ENCODE results near the gene TNF. TPM values are rescaled to one million over a fixed set of nuclear protein-coding genes. Genes with fewer than 3 reads are reported as not detected.

TNF gene
- total and polyA plus RNA-seq, 2 of the 13 experiments (the other 11 are each of a cell fraction or from before 2014, with no cell fraction given) = not detected

DNA sequence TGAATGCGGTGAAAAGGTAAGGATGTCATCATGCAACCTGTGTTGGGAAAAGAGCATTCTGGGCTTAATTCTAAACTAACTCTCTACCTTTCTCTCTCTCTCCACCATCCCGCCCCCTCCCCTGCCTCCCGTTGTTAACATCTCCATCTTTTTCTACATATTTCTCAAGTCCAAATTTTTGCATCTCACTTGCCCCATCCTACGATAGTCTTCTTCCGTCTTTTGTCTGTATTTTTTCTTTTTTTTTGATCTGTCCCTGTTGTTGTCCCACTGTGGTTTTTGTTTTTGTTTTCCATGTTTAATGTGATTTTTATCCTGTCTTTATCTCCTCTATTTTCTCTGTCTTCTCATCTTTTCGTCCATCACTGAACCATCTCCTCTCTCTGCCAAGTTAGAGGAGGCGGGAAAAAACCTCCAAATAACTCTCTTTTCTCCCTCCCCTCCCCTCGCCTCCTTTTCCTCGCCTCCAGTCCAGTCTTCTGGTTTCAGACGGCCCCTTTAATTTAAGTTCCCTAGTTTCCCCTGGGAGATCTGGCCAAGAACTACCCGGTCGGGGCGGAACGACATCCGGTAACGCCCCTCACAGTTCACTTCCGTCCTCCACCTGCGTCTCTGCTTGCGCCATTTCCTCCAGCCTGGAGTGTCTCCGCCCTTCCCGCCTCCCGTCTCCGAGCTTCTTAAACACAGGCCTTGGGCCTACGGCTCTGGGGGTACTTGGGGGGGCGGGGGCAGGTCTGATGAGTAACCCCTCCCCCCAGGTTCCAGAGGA is 28.2 kb upstream of the TNF start, which contains the start of gene NFKBIL1 (continued):
- TF ChIP-seq EZH2 (conservative IDR thresholded peaks at IDR 0.05; ENCODE audit: low read depth, low read length) = no peak
- no peak for TF ChIP-seq ZNF557 (CRISPR knock-in tag; IDR thresholded peaks at IDR 0.05)
- TF ChIP-seq, protein P1, sequence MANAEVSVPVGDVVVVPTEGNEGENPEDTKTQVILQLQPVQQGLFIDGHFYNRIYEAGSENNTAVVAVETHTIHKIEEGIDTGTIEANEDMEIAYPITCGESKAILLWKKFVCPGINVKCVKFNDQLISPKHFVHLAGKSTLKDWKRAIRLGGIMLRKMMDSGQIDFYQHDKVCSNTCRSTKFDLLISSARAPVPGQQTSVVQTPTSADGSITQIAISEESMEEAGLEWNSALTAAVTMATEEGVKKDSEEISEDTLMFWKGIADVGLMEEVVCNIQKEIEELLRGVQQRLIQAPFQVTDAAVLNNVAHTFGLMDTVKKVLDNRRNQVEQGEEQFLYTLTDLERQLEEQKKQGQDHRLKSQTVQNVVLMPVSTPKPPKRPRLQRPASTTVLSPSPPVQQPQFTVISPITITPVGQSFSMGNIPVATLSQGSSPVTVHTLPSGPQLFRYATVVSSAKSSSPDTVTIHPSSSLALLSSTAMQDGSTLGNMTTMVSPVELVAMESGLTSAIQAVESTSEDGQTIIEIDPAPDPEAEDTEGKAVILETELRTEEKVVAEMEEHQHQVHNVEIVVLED (CRISPR knock-in tag; IDR thresholded peaks at IDR 0.05; ENCODE audit: borderline replicate concordance) = peak; percentile 76; the same call in 1 of the 2 replicates
- TF ChIP-seq, protein P2, sequence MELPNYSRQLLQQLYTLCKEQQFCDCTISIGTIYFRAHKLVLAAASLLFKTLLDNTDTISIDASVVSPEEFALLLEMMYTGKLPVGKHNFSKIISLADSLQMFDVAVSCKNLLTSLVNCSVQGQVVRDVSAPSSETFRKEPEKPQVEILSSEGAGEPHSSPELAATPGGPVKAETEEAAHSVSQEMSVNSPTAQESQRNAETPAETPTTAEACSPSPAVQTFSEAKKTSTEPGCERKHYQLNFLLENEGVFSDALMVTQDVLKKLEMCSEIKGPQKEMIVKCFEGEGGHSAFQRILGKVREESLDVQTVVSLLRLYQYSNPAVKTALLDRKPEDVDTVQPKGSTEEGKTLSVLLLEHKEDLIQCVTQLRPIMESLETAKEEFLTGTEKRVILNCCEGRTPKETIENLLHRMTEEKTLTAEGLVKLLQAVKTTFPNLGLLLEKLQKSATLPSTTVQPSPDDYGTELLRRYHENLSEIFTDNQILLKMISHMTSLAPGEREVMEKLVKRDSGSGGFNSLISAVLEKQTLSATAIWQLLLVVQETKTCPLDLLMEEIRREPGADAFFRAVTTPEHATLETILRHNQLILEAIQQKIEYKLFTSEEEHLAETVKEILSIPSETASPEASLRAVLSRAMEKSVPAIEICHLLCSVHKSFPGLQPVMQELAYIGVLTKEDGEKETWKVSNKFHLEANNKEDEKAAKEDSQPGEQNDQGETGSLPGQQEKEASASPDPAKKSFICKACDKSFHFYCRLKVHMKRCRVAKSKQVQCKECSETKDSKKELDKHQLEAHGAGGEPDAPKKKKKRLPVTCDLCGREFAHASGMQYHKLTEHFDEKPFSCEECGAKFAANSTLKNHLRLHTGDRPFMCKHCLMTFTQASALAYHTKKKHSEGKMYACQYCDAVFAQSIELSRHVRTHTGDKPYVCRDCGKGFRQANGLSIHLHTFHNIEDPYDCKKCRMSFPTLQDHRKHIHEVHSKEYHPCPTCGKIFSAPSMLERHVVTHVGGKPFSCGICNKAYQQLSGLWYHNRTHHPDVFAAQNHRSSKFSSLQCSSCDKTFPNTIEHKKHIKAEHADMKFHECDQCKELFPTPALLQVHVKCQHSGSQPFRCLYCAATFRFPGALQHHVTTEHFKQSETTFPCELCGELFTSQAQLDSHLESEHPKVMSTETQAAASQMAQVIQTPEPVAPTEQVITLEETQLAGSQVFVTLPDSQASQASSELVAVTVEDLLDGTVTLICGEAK (IDR thresholded peaks at IDR 0.05) = peak; percentile 98
- TF ChIP-seq, protein P2 (CRISPR knock-in tag; IDR thresholded peaks at IDR 0.05) = no peak; the same call in 1 of the 2 replicates
- TF ChIP-seq ATF1 (CRISPR knock-in tag; IDR thresholded peaks at IDR 0.05) = peak; percentile 91
- TF ChIP-seq ZNF264 (CRISPR knock-in tag; IDR thresholded peaks at IDR 0.05) = no peak
- TF ChIP-seq KLF11 (CRISPR knock-in tag; IDR thresholded peaks at IDR 0.05) = peak; percentile 68
- TF ChIP-seq PHB2 (IDR thresholded peaks at IDR 0.05; ENCODE audit: partially characterized antibody) = no peak
- TF ChIP-seq SAFB2 (CRISPR knock-in tag; IDR thresholded peaks at IDR 0.05; ENCODE audit: borderline replicate concordance, low read depth) = no peak; the same call in 1 of the 2 replicates
- no peak for TF ChIP-seq SMC3 (IDR thresholded peaks at IDR 0.05; ENCODE audit: low read length)
- no peak for TF ChIP-seq FOSL1 (CRISPR knock-in tag; IDR thresholded peaks at IDR 0.05; ENCODE audit: borderline replicate concordance)
- no peak for TF ChIP-seq TMF1 (CRISPR knock-in tag; IDR thresholded peaks at IDR 0.05; ENCODE audit: low read depth)
- TF ChIP-seq ZNF430 (CRISPR knock-in tag; IDR thresholded peaks at IDR 0.05) = no peak
- TF ChIP-seq, protein P3, sequence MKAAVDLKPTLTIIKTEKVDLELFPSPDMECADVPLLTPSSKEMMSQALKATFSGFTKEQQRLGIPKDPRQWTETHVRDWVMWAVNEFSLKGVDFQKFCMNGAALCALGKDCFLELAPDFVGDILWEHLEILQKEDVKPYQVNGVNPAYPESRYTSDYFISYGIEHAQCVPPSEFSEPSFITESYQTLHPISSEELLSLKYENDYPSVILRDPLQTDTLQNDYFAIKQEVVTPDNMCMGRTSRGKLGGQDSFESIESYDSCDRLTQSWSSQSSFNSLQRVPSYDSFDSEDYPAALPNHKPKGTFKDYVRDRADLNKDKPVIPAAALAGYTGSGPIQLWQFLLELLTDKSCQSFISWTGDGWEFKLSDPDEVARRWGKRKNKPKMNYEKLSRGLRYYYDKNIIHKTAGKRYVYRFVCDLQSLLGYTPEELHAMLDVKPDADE (CRISPR knock-in tag; IDR thresholded peaks at IDR 0.05) = no peak
- TF ChIP-seq, protein P4, sequence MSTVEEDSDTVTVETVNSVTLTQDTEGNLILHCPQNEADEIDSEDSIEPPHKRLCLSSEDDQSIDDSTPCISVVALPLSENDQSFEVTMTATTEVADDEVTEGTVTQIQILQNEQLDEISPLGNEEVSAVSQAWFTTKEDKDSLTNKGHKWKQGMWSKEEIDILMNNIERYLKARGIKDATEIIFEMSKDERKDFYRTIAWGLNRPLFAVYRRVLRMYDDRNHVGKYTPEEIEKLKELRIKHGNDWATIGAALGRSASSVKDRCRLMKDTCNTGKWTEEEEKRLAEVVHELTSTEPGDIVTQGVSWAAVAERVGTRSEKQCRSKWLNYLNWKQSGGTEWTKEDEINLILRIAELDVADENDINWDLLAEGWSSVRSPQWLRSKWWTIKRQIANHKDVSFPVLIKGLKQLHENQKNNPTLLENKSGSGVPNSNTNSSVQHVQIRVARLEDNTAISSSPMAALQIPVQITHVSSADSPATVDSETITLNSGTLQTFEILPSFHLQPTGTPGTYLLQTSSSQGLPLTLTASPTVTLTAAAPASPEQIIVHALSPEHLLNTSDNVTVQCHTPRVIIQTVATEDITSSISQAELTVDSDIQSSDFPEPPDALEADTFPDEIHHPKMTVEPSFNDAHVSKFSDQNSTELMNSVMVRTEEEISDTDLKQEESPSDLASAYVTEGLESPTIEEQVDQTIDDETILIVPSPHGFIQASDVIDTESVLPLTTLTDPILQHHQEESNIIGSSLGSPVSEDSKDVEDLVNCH (CRISPR knock-in tag; IDR thresholded peaks at IDR 0.05) = 0 out of 2 replicates have a peak, but pooled peaks have one; percentile 29
